GM23248 (cell line): ENCODE measurements around the gene C5AR2. TPM values are rescaled to one million over a fixed set of nuclear protein-coding genes. Genes with fewer than 3 reads are reported as not detected.

ENCODE experiments used
- DNase-seq: peaks from one replicate; pipeline ENCODE4 v3.0.0-alpha.2; 2015
- H2AFZ ChIP-seq: fragments of 200-600 bp; sonication (generic); 2 replicates; pipeline ENCODE4 v1.6.1; 2016; ENCODE audit warnings: antibody characterized with exemption
- H3F3A ChIP-seq: fragments of 200-600 bp; sonication (generic); 2 replicates; pipeline ENCODE4 v1.6.1; 2016; ENCODE audit warnings: mild to moderate bottlenecking, antibody characterized with exemption, mixed run types; ENCODE audit not compliant: insufficient read depth
- H3K27ac ChIP-seq: fragments of 200-600 bp; sonication (generic); 2 replicates; pipeline ENCODE4 v1.5.1; 2016; ENCODE audit warnings: mild to moderate bottlenecking
- H3K27me3 ChIP-seq: fragments of 200-600 bp; sonication (generic); replicated peaks from 2 replicates; pipeline ENCODE4 v1.6.1; 2016; ENCODE audit warnings: mild to moderate bottlenecking; ENCODE audit not compliant: insufficient read depth
- H3K36me3 ChIP-seq: fragments of 200-600 bp; sonication (generic); 2 replicates; pipeline ENCODE4 v1.6.1; 2016; ENCODE audit warnings: low read depth, mild to moderate bottlenecking
- H3K4me1 ChIP-seq: fragments of 200-600 bp; sonication (generic); 2 replicates; pipeline ENCODE4 v1.6.1; 2016; ENCODE audit warnings: mild to moderate bottlenecking; ENCODE audit not compliant: insufficient read depth
- H3K4me2 ChIP-seq: fragments of 200-600 bp; sonication (generic); one replicate; pipeline ENCODE4 v1.6.1; 2016; ENCODE audit warnings: mild to moderate bottlenecking; ENCODE audit not compliant: unreplicated experiment
- H3K4me3 ChIP-seq: fragments of 200-600 bp; sonication (generic); 2 replicates; pipeline ENCODE4 v1.5.1; 2016; ENCODE audit warnings: mild to moderate bottlenecking
- H3K79me2 ChIP-seq: fragments of 200-600 bp; sonication (generic); 2 replicates; pipeline ENCODE4 v1.6.1; 2016; ENCODE audit warnings: mild to moderate bottlenecking; ENCODE audit not compliant: insufficient read depth
- H3K9ac ChIP-seq: fragments of 200-600 bp; sonication (generic); 2 replicates; pipeline ENCODE4 v1.6.1; 2016; ENCODE audit warnings: mild to moderate bottlenecking
- H3K9me2 ChIP-seq: fragments of 200-600 bp; sonication (generic); 2 replicates; pipeline ENCODE4 v1.6.1; 2016; ENCODE audit warnings: mixed run types, mild to moderate bottlenecking, moderate library complexity; ENCODE audit not compliant: insufficient read depth
- H3K9me3 ChIP-seq: fragments of 200-600 bp; sonication (generic); one replicate; pipeline ENCODE4 v1.6.1; 2017; ENCODE audit warnings: low read depth
- H4K20me1 ChIP-seq: fragments of 200-600 bp; sonication (generic); 2 replicates; pipeline ENCODE4 v1.6.0; 2016; ENCODE audit not compliant: insufficient read depth
- EZH2 ChIP-seq: fragments of 200-600 bp; sonication (generic); IDR thresholded peaks from 2 replicates; pipeline ENCODE4 v1.6.1; 2018; ENCODE audit warnings: antibody characterized with exemption, mild to moderate bottlenecking; ENCODE audit not compliant: insufficient read depth, poor library complexity, severe bottlenecking
- EZH2phosphoT487 ChIP-seq: fragments of 200-600 bp; sonication (generic); IDR thresholded peaks from 2 replicates; pipeline ENCODE4 v1.6.1; 2018; ENCODE audit warnings: antibody characterized with exemption, moderate library complexity, mild to moderate bottlenecking, low read depth; ENCODE audit not compliant: insufficient read depth
- WGBS, 2 experiments: methylation state at CpG; one replicate each; pipeline ENCODE4 v1.1.6; 2015 to 2017; ENCODE audit warnings: low lambda C conversion rate in 2 of 2, low coverage in 1 of 2; ENCODE audit errors: missing lambda C conversion rate in 2 of 2; 5-methylcytosine and 5-hydroxymethylcytosine counted together
- in situ Hi-C: fragments of 300-500 bp; cut with MboI; formaldehyde crosslinking; loops from 2 replicates; pipeline ENCODE4 v1.15.0; 2020
- polyA plus RNA-seq: library from polyadenylated mRNA; unstranded; fragments of >200 nt; fragmentation: Nextera tagmentation; extraction: Ambion mirVana; gene quantifications from 2 replicates; pipeline ENCODE4 v1.2.1, GENCODE V29; 2016
- total RNA-seq: library from RNA; depleted of rRNA; stranded (reverse); fragments of >200 nt; shearing (Covaris generic); gene quantifications from 2 replicates; pipeline ENCODE4 v1.2.3, GENCODE V29; 2014

Gene C5AR2
- total and polyA plus RNA-seq, 2 experiments from 2014 or later, result 0.03 to 1.9 TPM

DNA sequence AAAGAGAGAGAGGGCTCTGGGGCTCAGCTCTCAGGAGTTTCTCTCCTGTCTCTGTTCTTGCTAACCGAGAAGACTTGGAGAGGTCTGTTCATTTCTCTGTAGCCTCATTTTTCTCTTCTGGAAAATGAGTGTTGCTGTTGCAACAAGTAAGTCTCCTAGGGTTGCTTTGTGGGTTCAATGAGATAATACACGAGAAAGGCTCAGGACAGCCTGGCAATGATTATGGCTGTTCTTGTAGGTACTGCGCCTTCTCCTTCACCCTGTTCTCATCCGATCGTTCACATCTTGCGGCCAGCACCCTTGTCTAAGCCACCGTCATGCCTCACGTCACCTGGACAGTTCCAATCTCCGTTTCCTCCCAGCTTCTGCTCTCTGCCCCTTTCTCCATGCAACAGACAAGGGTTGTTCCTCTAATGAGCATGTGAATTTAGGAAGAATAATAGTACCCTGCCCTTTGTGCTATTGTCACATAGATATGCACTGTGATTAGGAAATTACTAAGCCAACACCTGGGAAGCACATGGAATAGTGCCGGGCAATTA, 18.1 kb upstream of the C5AR2 start:
- Histone ChIP-seq H3K79me2 (no peaks in the 10 kb centered on the region), H2AFZ (no peak overlapping the region), H3K4me1 (peaks cover 9% of the 10 kb centered on the region), H3F3A (peaks cover 3% of the 10 kb centered on the region; the same call in 1 of the 2 replicates), H3K9ac (no peak overlapping the region), H3K36me3 (no peaks in the 10 kb centered on the region), H3K9me2 (no peaks in the 10 kb centered on the region), H3K27ac (no peak overlapping the region), H3K4me2 (no peak overlapping the region), H4K20me1 (no peaks in the 10 kb centered on the region), H3K27me3 (no peaks in the 10 kb centered on the region), H3K4me3 (no peak overlapping the region), H3K9me3 (no peaks in the 10 kb centered on the region)
- 76 to 80% methylated on average over 10 of the region's 10 CpGs for WGBS, 2 experiments
- in situ Hi-C loops, result no loop called here
- no peak for TF ChIP-seq EZH2phosphoT487
- TF ChIP-seq EZH2, result no peak
- DNase-seq, result no peak

DNA sequence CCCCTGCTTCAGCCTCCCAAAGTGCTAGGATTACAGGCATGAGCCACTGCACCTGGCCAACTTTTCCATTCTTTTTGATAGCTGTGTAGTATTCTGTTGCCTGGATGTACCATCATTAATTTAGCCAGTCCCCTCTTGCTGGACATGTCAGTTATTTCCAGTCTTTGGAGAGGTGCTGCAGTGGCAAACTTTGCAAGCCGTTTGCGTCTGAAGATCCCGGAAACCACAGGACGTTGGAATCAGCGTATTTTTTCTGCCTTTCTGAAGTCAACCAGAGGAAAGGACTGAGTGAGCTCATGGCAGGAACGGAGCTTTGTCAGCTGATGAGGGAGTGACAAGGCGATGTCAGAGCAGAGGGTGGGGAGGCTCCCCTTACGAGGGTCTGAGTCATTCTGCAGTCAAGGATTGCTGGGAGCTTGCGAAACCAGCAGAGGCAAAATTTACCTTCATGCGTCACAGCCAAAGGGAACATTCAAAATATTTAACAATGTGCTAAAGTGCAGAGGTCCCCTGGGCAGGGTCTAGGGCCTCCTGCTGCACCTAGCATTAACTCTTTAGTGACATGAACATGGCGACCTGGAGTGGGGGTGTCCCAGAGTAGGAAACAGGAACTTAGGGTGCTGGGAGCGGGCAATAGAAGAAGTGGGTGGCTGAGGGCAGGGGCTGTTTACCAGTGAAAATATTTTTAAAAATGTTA, 16.7 kb upstream of the C5AR2 start:
- peaks cover 3% of the 10 kb centered on the region; the same call in 1 of the 2 replicates for H3F3A ChIP-seq
- H3K27ac ChIP-seq, result peak overlapping the region; percentile 59
- peak overlapping the region; percentile 23; the same call in 1 of the 2 replicates for H3K9ac ChIP-seq
- no peaks in the 10 kb centered on the region for H3K36me3 ChIP-seq
- in situ Hi-C loops, result no loop called here
- H4K20me1 ChIP-seq, result no peaks in the 10 kb centered on the region
- H3K4me2 ChIP-seq, result peak overlapping the region; percentile 45
- no peaks in the 10 kb centered on the region for H3K9me2 ChIP-seq
- no peak for TF ChIP-seq EZH2
- TF ChIP-seq EZH2phosphoT487, result no peak
- H3K27me3 ChIP-seq, result no peaks in the 10 kb centered on the region
- H2AFZ ChIP-seq, result peak overlapping the region; percentile 40; the same call in 1 of the 2 replicates
- WGBS, 2 experiments, result 9 to 13% methylated on average over 12 of the region's 12 CpGs
- no peak overlapping the region for H3K4me3 ChIP-seq
- H3K79me2 ChIP-seq, result no peaks in the 10 kb centered on the region
- peak; percentile 98 for DNase-seq
- H3K9me3 ChIP-seq, result no peaks in the 10 kb centered on the region
- peaks cover 4% of the 10 kb centered on the region; the same call in 1 of the 2 replicates for H3K4me1 ChIP-seq

DNA sequence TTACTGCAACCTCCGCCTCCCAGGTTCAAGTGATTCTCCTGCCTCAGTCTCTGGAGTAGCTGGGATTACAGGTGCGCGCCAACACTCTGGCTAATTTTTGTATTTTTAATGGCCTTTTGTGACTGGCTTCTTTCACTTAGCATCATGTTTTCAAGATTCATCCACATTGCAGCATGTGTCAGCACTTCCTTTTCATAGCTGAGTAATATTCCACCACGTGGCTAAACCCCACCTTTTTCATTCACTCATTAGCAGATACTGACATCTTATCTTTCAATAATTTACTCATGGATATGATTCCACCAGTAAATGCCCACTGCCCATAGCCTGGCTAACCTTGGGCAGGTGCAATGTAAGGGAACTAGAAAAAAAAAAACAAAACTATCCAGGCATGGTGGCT, 15.5 kb upstream of the C5AR2 start:
- no peak for DNase-seq
- no peaks in the 10 kb centered on the region for H3K36me3 ChIP-seq
- no peak overlapping the region for H3K4me2 ChIP-seq
- H3K9me2 ChIP-seq, result no peaks in the 10 kb centered on the region
- no peaks in the 10 kb centered on the region for H3K79me2 ChIP-seq
- peaks cover 3% of the 10 kb centered on the region; the same call in 1 of the 2 replicates for H3F3A ChIP-seq
- TF ChIP-seq EZH2phosphoT487, result no peak
- no peak for TF ChIP-seq EZH2
- in situ Hi-C loops, result no loop called here
- no peaks in the 10 kb centered on the region for H4K20me1 ChIP-seq
- no peak overlapping the region for H3K9ac ChIP-seq
- H2AFZ ChIP-seq, result no peak overlapping the region
- H3K27ac ChIP-seq, result no peak overlapping the region
- H3K4me1 ChIP-seq, result peaks cover 4% of the 10 kb centered on the region; the same call in 1 of the 2 replicates
- H3K27me3 ChIP-seq, result no peaks in the 10 kb centered on the region
- no peaks in the 10 kb centered on the region for H3K9me3 ChIP-seq
- 83 to 90% methylated on average over 4 of the region's 4 CpGs for WGBS, 2 experiments
- no peak overlapping the region for H3K4me3 ChIP-seq

DNA sequence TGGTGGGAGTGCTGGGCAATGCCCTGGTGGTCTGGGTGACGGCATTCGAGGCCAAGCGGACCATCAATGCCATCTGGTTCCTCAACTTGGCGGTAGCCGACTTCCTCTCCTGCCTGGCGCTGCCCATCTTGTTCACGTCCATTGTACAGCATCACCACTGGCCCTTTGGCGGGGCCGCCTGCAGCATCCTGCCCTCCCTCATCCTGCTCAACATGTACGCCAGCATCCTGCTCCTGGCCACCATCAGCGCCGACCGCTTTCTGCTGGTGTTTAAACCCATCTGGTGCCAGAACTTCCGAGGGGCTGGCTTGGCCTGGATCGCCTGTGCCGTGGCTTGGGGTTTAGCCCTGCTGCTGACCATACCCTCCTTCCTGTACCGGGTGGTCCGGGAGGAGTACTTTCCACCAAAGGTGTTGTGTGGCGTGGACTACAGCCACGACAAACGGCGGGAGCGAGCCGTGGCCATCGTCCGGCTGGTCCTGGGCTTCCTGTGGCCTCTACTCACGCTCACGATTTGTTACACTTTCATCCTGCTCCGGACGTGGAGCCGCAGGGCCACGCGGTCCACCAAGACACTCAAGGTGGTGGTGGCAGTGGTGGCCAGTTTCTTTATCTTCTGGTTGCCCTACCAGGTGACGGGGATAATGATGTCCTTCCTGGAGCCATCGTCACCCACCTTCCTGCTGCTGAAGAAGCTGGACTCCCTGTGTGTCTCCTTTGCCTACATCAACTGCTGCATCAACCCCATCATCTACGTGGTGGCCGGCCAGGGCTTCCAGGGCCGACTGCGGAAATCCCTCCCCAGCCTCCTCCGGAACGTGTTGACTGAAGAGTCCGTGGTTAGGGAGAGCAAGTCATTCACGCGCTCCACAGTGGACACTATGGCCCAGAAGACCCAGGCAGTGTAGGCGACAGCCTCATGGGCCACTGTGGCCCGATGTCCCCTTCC, 11.8 kb upstream of the C5AR2 start:
- H4K20me1 ChIP-seq, result no peaks in the 10 kb centered on the region
- H3K4me3 ChIP-seq, result no peak overlapping the region
- H3K27me3 ChIP-seq, result no peaks in the 10 kb centered on the region
- no peak overlapping the region for H3K9ac ChIP-seq
- TF ChIP-seq EZH2, result no peak
- TF ChIP-seq EZH2phosphoT487, result no peak
- H3K9me2 ChIP-seq, result no peaks in the 10 kb centered on the region
- H3K27ac ChIP-seq, result no peak overlapping the region
- H3K9me3 ChIP-seq, result no peaks in the 10 kb centered on the region
- no peak for DNase-seq
- no peaks in the 10 kb centered on the region for H3K79me2 ChIP-seq
- peaks cover 4% of the 10 kb centered on the region; the same call in 1 of the 2 replicates for H3K4me1 ChIP-seq
- WGBS, 2 experiments, result 87 to 89% methylated on average over 46 of the region's 46 CpGs
- peaks cover 3% of the 10 kb centered on the region; the same call in 1 of the 2 replicates for H3F3A ChIP-seq
- in situ Hi-C loops, result no loop called here
- no peak overlapping the region for H3K4me2 ChIP-seq
- no peaks in the 10 kb centered on the region for H3K36me3 ChIP-seq
- H2AFZ ChIP-seq, result no peak overlapping the region
